ENCODE results near the gene LARGE1.

The LARGE1 gene

DNA sequence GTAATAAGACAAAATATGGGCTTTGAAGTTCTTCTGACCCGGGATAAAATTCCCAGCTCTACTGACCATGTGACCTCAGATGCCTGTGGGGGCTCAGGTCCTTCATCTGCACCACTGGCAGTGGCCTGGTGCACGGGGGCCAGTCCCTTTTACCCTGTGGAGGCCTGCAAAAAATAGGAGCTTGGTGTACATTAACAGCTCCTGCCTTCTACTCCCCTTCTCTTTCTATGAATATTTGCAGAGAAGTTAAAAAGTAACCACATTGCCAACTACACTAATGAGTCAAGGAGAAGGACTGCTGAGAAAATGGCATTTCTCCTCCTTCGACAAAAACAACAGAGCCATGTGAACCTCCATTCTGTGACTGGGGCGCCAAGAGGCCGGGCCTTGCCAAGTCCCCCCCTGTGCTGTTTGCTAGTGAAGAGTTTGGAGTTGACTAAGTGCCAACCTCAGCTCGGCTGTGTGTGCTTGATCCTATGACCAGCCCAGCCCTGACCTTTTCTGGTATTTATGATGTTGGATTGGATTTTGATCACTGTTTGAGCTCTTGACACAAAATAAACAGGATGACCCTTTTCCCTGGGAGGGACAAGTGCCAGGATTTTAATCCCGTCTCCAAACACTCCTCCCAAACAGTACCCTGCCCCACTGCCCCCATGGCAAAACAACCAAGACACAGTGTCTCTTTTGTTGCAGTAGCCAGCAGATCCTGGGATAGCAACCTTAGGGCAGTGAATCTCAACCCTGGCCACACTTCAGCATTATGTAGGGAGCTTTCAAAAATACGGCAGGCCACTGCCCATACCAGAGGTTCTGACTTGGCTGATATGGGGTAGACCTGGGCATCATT, 380.1 kb downstream of the LARGE1 start:
- no peak for DNase-seq

DNA sequence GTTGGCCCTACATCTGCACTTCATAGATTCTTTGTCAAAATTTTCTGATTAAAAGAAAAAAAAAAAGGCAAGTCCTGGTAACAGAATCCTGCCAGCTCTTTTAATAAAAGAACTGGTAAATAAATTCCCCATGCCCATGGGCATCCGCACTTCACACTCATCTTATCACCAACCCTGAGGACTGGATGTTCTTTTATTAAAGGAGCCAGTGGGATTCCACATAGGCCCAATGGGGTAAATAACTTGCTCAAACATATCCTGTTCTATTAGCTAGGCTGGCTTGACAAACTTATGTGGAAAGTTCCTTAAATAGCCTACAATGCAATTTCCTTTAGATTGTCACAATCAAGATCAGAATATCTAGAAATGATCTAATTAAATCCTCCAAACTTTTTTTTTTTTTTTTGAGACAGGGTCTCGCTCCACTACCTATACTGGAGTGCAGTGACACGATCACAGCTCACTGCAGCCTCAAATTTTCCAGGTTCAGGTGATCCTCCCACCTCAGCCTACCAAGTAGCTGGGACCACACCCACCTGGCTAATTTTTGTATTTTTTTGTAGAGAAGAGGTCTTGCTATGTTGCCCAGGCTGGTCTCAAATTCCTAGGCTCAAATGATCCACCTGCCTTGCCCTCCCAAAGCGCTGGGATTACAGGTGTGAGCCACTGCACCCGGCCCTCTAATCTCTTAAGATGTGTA, 380.9 kb downstream of the LARGE1 start:
- no peak for DNase-seq

DNA sequence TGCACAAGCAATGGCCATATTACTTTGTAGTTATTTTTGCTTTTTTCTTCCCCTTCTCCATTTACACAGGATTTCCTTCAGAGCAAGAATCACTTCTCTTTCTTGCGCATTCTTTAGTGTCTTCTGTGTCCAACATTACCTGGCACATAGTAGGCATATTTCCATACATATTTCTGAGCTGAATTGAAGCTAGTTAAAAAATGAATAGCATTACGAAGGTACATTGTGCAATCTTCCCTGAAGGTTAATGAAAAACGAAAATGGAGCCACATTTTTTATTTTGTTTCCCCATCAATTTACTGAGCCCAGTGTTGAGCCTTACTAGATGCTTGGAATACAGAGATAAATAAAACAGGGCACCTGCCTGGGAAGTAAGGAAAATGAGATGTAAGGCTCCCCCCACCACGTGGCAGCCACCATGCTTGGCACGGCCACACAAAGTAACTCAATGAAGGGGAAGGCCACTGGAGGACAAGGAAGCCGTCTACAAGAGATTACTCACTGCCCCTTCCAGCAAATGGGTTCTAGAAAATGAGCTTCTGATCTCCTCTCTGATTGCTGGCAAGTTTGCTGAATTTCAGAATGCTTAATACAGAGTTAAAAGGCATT, 381.9 kb downstream of the LARGE1 start:
- no peak for DNase-seq

DNA sequence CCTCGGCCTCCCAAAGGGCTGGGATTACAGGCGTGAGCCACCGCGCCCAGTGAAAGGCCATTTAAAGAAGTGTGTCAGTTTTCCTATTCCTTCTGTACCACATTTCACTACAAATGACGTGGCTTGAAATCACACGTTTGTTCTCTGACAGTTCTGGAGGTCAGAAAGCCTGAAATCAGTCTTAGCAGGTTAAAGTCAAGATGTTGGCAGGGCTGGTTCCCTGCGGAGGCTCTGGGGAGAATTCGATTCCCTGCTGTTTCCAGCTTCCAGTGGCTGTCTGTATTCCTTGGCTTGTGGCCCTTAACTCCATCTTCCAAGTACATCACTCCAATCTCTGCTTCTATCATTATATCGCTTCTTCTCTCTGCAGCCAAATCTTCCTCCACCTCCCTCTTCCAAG, 383.2 kb downstream of the LARGE1 start:
- no peak for DNase-seq

DNA sequence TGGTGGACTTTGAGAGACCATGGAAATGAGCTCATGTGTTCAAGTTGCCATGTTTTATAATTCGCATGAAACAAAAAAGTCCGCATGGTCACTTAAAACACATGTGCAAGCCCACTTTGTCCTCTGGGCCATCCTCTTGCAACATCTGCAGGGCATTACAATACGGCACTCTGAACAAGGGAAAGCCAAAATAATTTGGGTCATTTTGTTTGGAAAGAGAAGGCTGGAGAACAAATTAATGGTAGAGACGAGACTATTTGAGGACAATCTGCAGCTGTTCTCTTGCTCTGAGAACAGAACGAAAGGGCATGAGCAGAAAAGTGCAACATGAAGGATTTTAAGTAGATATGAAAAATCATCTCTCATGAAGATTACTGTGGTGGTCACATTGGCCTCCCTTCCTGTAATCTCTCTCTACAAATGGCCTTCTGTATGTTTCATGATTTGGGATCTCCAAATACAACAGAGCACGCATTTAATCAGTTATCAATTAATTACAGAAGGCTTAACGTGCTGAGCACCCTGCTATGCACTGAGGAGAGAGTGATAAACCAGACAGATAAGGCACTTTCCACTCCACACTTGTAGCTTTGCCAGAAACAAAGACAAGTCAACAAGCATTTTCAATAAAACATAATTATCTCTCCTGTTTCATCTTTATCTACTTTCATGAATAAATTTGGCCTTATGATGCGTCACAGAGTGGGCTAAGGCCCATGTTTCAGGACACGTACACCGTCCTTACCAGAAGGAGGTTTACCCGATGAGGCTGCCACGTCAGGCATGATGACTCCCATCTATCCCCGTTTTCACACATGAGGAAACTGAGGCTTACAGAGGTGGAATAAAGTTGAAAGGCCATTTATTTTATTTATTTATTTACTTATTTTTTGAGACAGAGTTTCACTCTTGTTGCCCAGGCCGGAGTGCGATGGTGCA, 384.1 kb downstream of the LARGE1 start:
- no peak for DNase-seq

DNA sequence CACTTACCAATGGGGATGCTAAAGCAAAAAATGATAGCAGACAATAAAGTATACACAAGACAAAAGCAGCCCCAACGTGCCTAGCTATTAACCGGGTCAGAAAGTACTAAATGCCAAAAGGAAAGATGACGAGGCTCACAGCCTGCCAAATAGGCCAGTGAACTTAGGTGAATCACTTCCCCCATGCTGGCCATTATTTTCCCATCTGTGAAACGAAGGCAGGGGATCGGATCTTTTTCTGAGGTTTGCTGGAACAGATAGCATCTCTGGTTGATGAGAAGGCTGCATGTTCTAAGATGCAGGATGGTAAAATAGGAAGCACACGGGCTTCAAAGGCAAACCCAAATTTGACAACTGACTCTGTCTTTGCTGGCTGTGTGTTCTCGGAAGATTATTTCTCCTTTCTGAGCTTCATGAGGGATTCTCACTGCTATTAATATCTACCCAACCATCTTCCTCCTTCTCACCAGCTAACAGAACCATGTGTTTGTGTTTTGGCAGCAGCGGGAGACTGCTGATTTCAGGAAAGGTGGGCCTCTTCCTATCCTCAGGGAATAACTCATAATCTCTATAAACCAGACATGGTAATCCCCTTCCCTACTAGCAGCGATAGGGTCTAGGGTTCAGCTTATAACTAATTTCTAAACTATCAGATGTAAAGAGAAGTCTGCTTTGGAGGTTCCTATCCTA, 390.7 kb downstream of the LARGE1 start:
- DNase-seq, result peak; percentile 51

DNA sequence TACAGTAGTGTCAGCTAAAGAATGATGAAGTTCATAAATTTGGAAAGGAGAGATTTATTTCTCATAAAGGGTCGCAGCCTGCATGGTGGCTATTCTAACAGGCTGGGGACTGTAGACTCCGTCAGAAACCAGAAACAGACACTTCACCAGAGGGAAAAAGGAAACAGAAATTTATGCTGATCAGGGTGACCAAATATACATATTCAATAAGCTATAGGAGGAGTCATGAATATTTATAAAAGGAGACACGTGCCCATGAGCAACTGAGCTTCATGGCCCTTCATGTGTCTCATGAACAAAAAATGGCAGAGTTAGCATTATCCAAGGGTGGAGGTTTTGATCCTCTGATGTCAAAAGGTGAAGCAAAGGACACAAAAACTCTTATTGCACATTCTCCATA, 392.1 kb downstream of the LARGE1 start:
- DNase-seq, result no peak

DNA sequence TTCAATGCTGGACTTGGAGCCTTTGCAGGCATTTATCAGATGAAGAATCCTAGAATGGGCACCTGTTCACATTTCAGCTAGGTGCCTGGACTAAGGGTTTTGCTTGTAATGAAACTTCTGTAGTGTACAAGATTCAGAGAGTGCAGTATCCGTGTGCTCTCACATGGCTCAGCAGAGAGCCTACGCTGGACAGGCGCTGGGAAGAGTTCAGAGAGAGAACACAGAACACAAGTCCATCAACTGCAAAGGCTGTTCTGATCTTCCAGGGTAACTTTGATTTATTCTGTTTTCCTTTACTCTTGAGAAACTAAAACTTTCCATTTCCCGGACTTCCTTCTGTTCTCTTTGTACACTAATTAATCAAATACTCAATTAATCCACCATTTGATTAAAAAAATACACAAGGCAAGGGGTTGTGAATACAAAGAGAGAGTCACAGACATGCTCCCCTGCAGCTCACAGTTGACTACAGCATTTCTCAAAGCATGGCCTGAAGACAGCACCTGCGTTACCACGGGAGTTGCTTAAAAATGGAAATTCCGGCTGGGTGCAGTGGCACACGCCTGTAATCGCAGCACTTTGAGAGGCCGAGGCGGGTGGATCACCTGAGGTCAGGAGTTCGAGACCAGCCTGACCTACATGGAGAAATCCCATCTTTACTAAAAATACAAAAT, 393.7 kb downstream of the LARGE1 start:
- no peak for DNase-seq

DNA sequence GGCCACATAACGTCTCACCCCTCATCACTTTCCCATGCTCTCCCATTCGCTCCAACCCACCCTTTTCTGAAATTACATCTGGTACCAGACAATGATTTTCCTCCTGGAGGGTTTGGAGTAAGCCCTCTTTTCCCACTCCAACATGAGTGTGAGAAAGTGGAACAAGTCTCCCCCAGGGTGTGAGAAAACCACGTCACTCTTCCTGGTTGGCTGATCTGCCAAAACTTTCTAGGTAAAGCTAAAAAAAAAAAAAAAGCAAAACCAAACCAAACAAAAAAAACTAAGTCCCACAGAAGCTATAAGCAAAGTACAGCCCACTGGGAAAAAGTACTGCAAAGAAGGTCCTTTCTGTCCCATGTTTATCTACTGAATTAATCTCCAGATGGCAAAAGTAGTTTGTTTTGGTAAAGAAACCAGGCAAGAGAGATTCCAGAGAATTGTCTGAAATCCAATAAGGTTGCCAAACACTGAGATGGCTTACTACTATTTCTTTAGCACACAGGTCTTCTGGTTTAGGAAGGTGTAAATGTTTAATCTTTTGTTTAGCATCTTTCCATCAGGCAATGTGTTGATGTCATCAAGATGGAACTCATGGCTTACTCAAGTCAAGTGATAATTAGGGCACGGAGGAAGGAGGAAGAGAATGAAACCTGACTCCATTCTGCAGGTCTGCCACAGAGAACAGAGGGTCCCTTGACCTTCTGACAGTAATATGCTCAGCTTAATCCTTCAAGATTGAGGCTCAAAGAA, 395.6 kb downstream of the LARGE1 start:
- DNase-seq, result no peak

DNA sequence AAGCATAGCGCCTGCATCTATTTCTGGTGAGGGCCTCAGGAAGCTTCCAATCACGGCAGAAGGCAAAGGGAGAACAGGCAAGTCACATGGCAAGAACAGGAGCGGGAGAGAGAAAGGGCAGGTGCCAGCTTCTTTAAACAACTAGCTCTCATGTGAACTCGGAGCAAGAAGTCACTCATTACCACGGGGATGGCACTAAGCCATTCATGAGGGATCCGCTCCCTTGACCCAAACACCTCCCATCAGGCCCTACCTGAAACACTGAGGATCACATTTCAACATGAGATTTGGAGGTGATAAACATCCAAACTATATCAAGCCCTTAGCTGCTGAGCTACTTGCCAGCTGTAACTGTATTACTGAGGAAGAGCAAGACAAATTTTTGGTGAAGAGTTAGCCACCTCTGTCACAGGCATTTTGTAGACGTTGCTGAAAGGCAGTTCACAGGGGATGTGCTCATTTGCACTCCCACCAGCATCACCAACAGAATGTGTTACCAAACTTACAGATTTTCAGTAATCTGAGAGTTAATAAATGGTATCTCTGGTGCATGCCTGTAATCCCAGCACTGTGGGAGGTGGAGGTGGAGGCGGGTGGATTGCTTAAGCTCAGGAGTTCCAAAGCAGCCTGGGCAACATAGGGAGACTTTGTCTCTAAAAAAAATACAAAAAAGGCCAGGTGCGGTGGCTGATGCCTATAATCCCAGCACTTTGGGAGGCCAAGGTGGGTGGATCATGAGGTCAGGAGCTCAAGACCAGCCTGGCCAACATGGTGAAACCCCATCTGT, 398.2 kb downstream of the LARGE1 start:
- DNase-seq, result no peak

DNA sequence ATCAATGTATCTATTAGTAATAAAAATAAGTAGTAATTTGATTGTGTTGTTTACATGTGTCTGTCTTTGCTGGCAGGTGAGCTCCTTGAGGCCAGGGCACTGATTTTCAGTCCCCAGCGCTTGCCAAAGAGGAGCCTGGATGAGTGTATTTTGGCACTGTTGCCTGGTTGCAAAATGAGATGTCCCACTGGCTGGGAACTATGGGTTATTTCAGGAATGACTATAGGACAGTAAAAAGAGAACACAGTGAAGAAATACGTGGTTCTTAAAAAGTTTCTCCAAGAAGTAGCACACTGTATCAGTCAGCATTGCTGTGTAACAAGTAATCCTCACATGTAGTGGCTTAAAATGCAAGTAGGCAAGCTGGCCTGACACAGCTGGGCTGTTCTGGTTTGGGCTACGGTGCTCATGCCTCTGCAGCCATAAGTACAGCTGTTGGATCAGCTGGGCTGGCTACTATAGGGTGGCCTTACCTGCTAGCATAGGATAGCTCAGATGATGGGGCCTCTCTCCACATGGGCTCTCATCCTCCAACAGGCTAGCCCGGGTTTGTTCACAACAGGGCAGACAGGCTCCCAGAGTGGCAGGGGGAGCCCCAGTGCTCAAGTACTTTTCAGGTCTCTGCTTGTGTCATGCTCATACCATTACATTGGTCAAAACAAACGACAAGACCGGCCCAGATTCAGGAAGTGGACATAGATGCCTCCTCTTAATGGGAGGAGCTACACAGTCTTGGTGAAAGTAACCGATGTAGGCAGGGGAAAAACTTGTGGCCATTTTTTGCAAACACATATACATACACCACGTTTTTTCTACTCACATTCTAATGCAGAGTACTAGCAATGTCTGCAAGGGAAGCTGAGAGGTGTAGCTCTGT, 399.1 kb downstream of the LARGE1 start:
- no peak for DNase-seq

DNA sequence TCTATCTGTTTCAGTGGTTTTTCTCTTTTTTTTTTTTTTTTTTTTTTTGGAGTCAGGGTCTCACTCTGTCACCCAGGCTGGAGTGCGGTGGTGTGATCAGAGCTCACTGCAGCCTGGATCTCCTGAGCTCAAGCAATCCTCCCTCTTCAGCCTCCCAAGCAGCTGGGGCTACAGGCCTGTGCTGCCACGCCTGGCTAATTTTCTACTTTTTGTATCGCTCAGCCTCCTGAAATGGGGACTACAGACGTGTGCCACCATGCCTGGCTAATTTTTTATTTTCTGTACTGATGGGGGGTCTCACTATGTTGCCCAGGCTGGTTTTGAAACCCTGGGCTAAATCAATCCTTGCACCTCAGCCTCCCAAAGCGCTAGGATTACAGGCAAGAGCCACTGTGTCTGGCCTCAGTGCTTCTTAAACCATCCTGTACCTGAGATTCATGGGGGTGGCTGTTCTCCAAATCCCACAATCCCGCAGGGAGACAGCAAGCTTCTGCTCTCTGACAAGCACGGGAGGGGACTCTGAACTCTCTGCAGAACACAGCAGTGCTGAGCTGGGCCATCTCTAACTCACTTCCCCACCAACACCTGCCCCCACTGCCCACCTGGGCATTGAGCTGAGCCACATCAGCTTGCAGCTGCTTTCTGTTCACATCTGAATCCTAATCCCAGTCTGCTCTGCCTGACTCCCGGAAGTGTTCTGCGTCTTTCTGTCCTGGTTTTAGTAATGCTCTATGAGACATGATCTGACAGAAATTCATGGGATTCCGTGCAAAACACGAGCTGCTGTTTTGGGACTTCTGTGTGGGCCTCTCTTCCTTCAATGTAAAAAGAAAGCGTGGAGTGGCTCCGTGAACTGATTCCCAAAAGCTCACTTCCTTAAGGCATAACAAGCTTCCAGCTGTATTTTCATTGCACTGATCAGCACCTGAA, 400.0 kb downstream of the LARGE1 start:
- DNase-seq, result no peak

DNA sequence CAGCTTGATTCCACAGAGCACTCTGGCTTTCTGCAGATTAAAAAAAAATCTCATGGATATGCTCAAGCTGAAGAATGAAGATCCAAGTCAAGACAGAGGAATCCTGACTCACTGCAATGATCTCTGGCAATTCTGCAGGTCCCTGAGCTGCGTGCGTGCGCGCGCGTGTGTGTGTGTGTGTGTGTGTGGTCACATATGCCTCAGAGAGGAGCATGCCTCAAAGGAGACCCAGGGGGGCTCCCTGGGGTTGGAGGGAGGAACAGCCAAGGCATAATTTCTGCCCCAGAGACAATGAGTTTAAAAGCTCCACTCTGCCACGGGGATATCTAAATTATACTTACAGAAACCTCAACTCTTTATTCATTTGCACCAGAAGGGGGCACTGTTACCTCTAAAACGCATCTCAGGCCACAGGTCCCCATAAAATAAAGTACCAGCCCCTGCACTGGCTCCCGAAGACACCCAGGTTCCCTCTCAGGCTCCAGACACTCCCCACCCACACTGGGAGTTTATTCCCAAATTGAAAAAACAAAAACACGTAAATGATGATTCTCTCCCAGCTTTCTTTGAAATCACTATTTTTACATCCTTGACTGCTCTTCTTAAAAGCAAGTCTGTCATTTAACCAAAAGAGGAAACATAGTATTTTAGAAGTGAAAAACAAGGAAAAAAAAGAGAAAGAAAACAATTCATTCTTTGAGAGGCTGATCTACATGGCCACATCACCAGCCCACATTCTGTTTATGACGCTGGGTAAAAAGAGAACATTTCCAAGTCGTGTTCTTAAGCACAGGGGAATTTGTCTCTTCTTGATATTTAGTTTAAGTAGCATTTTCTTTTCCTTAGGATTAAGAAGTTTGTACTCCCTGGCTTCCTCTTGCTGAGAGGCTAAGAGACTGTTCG, 401.0 kb downstream of the LARGE1 start:
- peak; percentile 84 for DNase-seq

DNA sequence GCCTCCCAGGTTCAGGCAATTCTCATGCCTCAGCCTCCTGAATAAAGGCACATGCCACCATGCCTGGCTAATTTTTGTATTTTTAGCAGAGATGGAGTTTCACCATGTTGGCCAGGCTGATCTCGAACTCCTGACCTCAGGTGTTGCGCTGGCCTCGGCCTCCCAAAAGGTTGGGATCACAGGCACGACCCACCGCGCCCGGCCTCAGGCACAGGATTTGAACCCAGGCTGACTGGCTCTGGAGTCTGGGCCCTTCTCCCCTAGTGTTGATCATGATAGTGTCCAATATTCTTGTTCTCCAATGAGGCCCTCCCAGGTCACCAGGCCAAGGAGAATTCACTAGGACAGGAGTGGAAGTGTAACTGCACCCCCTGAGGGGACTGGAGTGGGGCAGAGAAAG, 401.9 kb downstream of the LARGE1 start:
- no peak for DNase-seq

DNA sequence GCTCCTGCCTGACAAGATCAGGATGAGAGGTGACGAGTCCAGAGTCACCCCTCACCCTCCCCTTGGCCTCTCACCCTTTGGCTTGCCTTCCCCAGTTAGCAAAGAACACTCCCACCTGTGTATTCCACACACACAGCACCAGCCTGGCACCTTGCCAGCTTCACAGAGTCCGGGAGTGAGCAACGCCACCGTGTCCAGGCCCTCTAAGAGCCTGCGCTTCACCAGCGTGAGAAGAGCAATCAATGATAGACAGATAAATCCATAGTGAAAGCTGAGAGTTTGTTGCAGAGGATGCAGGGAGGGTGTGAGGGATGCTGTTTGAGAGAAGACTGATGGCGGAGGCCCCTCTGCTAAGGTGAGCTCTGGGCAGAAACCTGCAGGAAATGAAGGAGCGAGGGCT, 404.5 kb downstream of the LARGE1 start:
- DNase-seq, result no peak

Measured in fibroblast of upper back skin (primary cell).